Heart left ventricle (tissue), 11 donors: ENCODE data around the gene MAP2K4. TPM values are rescaled to one million over a fixed set of nuclear protein-coding genes. Genes with fewer than 3 reads are reported as not detected.

ENCODE experiments used
- microRNA counts, 2 donors: library from miRNA; unstranded; fragments of <30 nt; microRNA quantifications; one replicate each; lab custom pipeline; 2016
- microRNA-seq, 4 donors: library from miRNA; unstranded; fragments of <30 nt; microRNA quantifications; one replicate each; pipeline versions ENCODE4 to v1.2.0, GENCODE V29; 2017 to 2020
- polyA plus RNA-seq, 2 donors: library from polyadenylated mRNA; stranded (reverse); fragments of 200-250 nt; gene quantifications; one replicate each; pipeline ENCODE4 v1.2.3, GENCODE V29; 2013
- total RNA-seq, 9 donors: library from RNA; depleted of rRNA in 2 of 9; stranded (reverse); fragments of >200 nt in 2 of 9; fragmentation: NEBNext Ultra II Directional in 3 of 9; extraction: Animal tissue kit (Norgen Biotek cat#: 25700) in 3 of 9; gene quantifications; one replicate each; pipeline versions ENCODE4 v1.1.0 to v1.2.4, GENCODE V29; 2016 to 2023
- donor health status: ischemic (EF 13 %, LVEDD 7.1; RV severe dilation, severe dysfunction).
- donor health status: healthy with polysubstance abuse.
- donor health status: DM: no; HTN: yes; CAD: no.
- donor health status: DM: no; HTN: no; CAD: no.
- donor health status: ischemic (EF 25% LVEDD 5.7; RV mildly dilated, moderate dysfunction).
- donor health status: healthy.
- donor health status: DM: yes; HTN: yes; CAD: no.
- donor health status: PGD.
- donor health status: nonischemic (EF 23%, LVEDD 6.1; RV moderate dilation, normal function).

Gene MAP2K4
- total and polyA plus RNA-seq, 11 donors, result 7.9 to 37.5 (median 32.5) TPM

MicroRNAs within 50 kb of the gene (microRNA counts, 767-probe panel; counts per million panel counts)
- microRNA hsa-miR-744-5p (lab: Ali Mortazavi, UCI), result 71.6 to 908 counts per million in 2 donors

Small RNA genes within 50 kb of the gene (microRNA-seq; reads per million reads assigned to microRNA genes)
- gene MIR744, result 835 to 2,956 (median 1,231) reads per million in 4 donors

Other genes starting within 250 kb of the MAP2K4 start
- gene ZNF18, start 23.4 kb upstream of the MAP2K4 start, total RNA-seq, result 1 to 10 TPM; 3.8 to 5.6 (median 4.4) TPM
- gene ZNF18, start 23.4 kb upstream of the MAP2K4 start, polyA plus RNA-seq, result 1 to 10 TPM; 3.2 to 3.6 TPM